ENCODE data around the gene ATF3.
A peak's percentile ranks its signal among the peaks of the same experiment; 100 is the strongest.

The ATF3 gene

GRCh38 chr1:212565571-212566305 is 42.8 kb upstream of the ATF3 start:
- H3K27me3 ChIP-seq (replicated peaks in 2 of 5; ENCODE audit: control insufficient read depth in 4 of 5, insufficient read depth in 5 of 5, low read length in 4 of 5) = no peaks in the 10 kb centered on the region
- WGBS (ENCODE audit: insufficient coverage) = 100% methylated on average over 5 of the region's 6 CpGs

GRCh38 chr1:212566522-212567479 is 41.8 kb upstream of the ATF3 start:
- Histone ChIP-seq H3K4me1 (ENCODE audit: control extremely low read depth in 1 of 4, control insufficient read depth in 4 of 4, insufficient read depth in 4 of 4, low read length in 3 of 4) (peaks cover 3 to 17% (median 8%) of the 10 kb centered on the region in 4 experiments), H3K4me3 (ENCODE audit: control insufficient read depth in 1 of 7, extremely low read depth in 1 of 7, insufficient read depth in 4 of 7, low read depth in 2 of 7, low read length in 6 of 7) (peak overlapping the region; percentile 27 to 90 (median 76)), H3K27ac (ENCODE audit: insufficient read depth in 1 of 2, low read depth in 1 of 2, low read length in 2 of 2, poor library complexity in 1 of 2, severe bottlenecking in 2 of 2) (peak overlapping the region in 1 of 2 experiments; percentile 56), H3K36me3 (ENCODE audit: control insufficient read depth in 4 of 4, insufficient read depth in 4 of 4, low read length in 3 of 4) (no peaks in the 10 kb centered on the region), H3K27me3 (replicated peaks in 2 of 5; ENCODE audit: control insufficient read depth in 4 of 5, insufficient read depth in 5 of 5, low read length in 4 of 5) (no peaks in the 10 kb centered on the region), H3K9me3 (ENCODE audit: control extremely low read depth in 1 of 5, control insufficient read depth in 4 of 5, insufficient read depth in 2 of 5, low read depth in 1 of 5, low read length in 4 of 5) (no peaks in the 10 kb centered on the region)
- POLR2A ChIA-PET = interaction anchor here (0.7 to 2.3 kb wide), 2 partner anchors 40 to 42 kb away, joined by 4 to 5 read pairs; partner anchors contain the start of gene ATF3
- DNase-seq = peak; percentile 72 to 94 (median 92)
- WGBS (ENCODE audit: insufficient coverage) = 3% methylated on average over 10 of the region's 16 CpGs
- CTCF ChIA-PET = interaction anchor here (0.7 to 2.9 kb wide), 4 partner anchors 14 to 215 kb away, joined by 3 to 10 read pairs (median 4); no protein-coding TSS in a partner anchor

More at GRCh38 chr1:212565571-212566305, 42.8 kb upstream of the ATF3 start:
- POLR2A ChIA-PET = interaction anchor here (2.3 kb wide), 1 partner anchor 43 kb away, joined by 5 read pairs; the partner anchor contains the start of gene ATF3
- no peak overlapping the region for H3K4me3 ChIP-seq (ENCODE audit: control insufficient read depth in 1 of 7, extremely low read depth in 1 of 7, insufficient read depth in 4 of 7, low read depth in 2 of 7, low read length in 6 of 7)
- H3K27ac ChIP-seq (ENCODE audit: insufficient read depth in 1 of 2, low read depth in 1 of 2, low read length in 2 of 2, poor library complexity in 1 of 2, severe bottlenecking in 2 of 2) = no peak overlapping the region
- no peak for DNase-seq
- peaks cover 3 to 17% (median 8%) of the 10 kb centered on the region in 4 experiments for H3K4me1 ChIP-seq (ENCODE audit: control extremely low read depth in 1 of 4, control insufficient read depth in 4 of 4, insufficient read depth in 4 of 4, low read length in 3 of 4)
- CTCF ChIA-PET = interaction anchor here (0.9 to 2.9 kb wide), 3 partner anchors 13 to 88 kb away, joined by 3 to 10 read pairs (median 3); no protein-coding TSS in a partner anchor
- H3K36me3 ChIP-seq (ENCODE audit: control insufficient read depth in 4 of 4, insufficient read depth in 4 of 4, low read length in 3 of 4) = no peaks in the 10 kb centered on the region
- H3K9me3 ChIP-seq (ENCODE audit: control extremely low read depth in 1 of 5, control insufficient read depth in 4 of 5, insufficient read depth in 2 of 5, low read depth in 1 of 5, low read length in 4 of 5) = no peaks in the 10 kb centered on the region

- DNase-seq = no peak
- peaks cover 3 to 17% (median 8%) of the 10 kb centered on the region in 4 experiments for H3K4me1 ChIP-seq (ENCODE audit: control extremely low read depth in 1 of 4, control insufficient read depth in 4 of 4, insufficient read depth in 4 of 4, low read length in 3 of 4)
- no peaks in the 10 kb centered on the region for H3K36me3 ChIP-seq (ENCODE audit: control insufficient read depth in 4 of 4, insufficient read depth in 4 of 4, low read length in 3 of 4)
- H3K27me3 ChIP-seq (replicated peaks in 2 of 5; ENCODE audit: control insufficient read depth in 4 of 5, insufficient read depth in 5 of 5, low read length in 4 of 5) = no peaks in the 10 kb centered on the region
- H3K9me3 ChIP-seq (ENCODE audit: control extremely low read depth in 1 of 5, control insufficient read depth in 4 of 5, insufficient read depth in 2 of 5, low read depth in 1 of 5, low read length in 4 of 5) = no peaks in the 10 kb centered on the region
- ChIA-PET CTCF (interaction anchor here (0.7 to 2.9 kb wide), 4 partner anchors 15 to 214 kb away, joined by 3 to 10 read pairs (median 4); no protein-coding TSS in a partner anchor), POLR2A (interaction anchor here (1.5 to 2.3 kb wide), 2 partner anchors 9 to 41 kb away, joined by 3 to 5 read pairs; partner anchors contain the start of gene ATF3)
- H3K27ac ChIP-seq (ENCODE audit: insufficient read depth in 1 of 2, low read depth in 1 of 2, low read length in 2 of 2, poor library complexity in 1 of 2, severe bottlenecking in 2 of 2) = peak overlapping the region in 1 of 2 experiments; percentile 56
- 100% methylated on average over 1 of the region's 3 CpGs for WGBS (ENCODE audit: insufficient coverage)
- H3K4me3 ChIP-seq (ENCODE audit: control insufficient read depth in 1 of 7, extremely low read depth in 1 of 7, insufficient read depth in 4 of 7, low read depth in 2 of 7, low read length in 6 of 7) = peak overlapping the region in 1 of 7 experiments; percentile 84
These were observed 40.9 kb upstream of the ATF3 start for GRCh38 chr1:212567638-212568037.

GRCh38 chr1:212568978-212569537 is 39.5 kb upstream of the ATF3 start:
- WGBS (ENCODE audit: insufficient coverage) = 100% methylated on average over 1 of the region's 5 CpGs
- ChIA-PET POLR2A (interaction anchor here (1.5 kb wide), 1 partner anchor 10 kb away, joined by 3 read pairs; no protein-coding TSS in a partner anchor), CTCF (no interaction called here)
- H3K4me3 ChIP-seq (ENCODE audit: control insufficient read depth in 1 of 7, extremely low read depth in 1 of 7, insufficient read depth in 4 of 7, low read depth in 2 of 7, low read length in 6 of 7) = no peak overlapping the region
- H3K9me3 ChIP-seq (ENCODE audit: control extremely low read depth in 1 of 5, control insufficient read depth in 4 of 5, insufficient read depth in 2 of 5, low read depth in 1 of 5, low read length in 4 of 5) = no peaks in the 10 kb centered on the region
- H3K27ac ChIP-seq (ENCODE audit: insufficient read depth in 1 of 2, low read depth in 1 of 2, low read length in 2 of 2, poor library complexity in 1 of 2, severe bottlenecking in 2 of 2) = no peak overlapping the region
- H3K36me3 ChIP-seq (ENCODE audit: control insufficient read depth in 4 of 4, insufficient read depth in 4 of 4, low read length in 3 of 4) = no peaks in the 10 kb centered on the region
- H3K4me1 ChIP-seq (ENCODE audit: control extremely low read depth in 1 of 4, control insufficient read depth in 4 of 4, insufficient read depth in 4 of 4, low read length in 3 of 4) = peaks cover 3 to 17% (median 8%) of the 10 kb centered on the region in 4 experiments
- H3K27me3 ChIP-seq (replicated peaks in 2 of 5; ENCODE audit: control insufficient read depth in 4 of 5, insufficient read depth in 5 of 5, low read length in 4 of 5) = no peaks in the 10 kb centered on the region
- DNase-seq = no peak

DNA sequence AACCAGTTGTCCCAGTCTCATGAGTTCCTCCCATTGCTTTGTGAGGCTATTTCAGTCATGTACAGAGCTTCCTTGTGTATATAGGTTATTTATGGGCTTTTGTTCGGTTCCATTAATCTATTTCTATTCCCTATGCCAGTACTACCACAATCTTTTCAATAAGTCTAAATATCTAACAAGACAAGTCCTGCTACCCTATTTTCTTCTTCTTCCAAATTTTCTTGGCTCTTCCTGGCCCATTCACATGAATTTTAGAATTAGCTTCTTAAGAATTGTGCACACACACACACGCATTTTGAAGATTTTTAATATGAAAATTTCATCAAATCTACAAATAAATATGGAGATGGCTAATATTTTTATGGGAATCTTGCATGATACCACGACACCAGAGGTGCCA is 33.8 kb upstream of the ATF3 start:
- no CpG with 5 or more reads among the region's 3 CpGs for WGBS (ENCODE audit: insufficient coverage)
- Histone ChIP-seq H3K27ac (ENCODE audit: insufficient read depth in 1 of 2, low read depth in 1 of 2, low read length in 2 of 2, poor library complexity in 1 of 2, severe bottlenecking in 2 of 2) (no peak overlapping the region), H3K36me3 (ENCODE audit: control insufficient read depth in 4 of 4, insufficient read depth in 4 of 4, low read length in 3 of 4) (no peaks in the 10 kb centered on the region), H3K9me3 (ENCODE audit: control extremely low read depth in 1 of 5, control insufficient read depth in 4 of 5, insufficient read depth in 2 of 5, low read depth in 1 of 5, low read length in 4 of 5) (no peaks in the 10 kb centered on the region), H3K27me3 (replicated peaks in 2 of 5; ENCODE audit: control insufficient read depth in 4 of 5, insufficient read depth in 5 of 5, low read length in 4 of 5) (no peaks in the 10 kb centered on the region), H3K4me3 (ENCODE audit: control insufficient read depth in 1 of 7, extremely low read depth in 1 of 7, insufficient read depth in 4 of 7, low read depth in 2 of 7, low read length in 6 of 7) (no peak overlapping the region), H3K4me1 (ENCODE audit: control extremely low read depth in 1 of 4, control insufficient read depth in 4 of 4, insufficient read depth in 4 of 4, low read length in 3 of 4) (no peaks in the 10 kb centered on the region)
- CTCF ChIA-PET = interaction anchor here (0.6 to 1.1 kb wide), 2 partner anchors 12 to 877 kb away, joined by 3 read pairs; no protein-coding TSS in a partner anchor
- no peak for DNase-seq
- POLR2A ChIA-PET = no interaction called here

DNA sequence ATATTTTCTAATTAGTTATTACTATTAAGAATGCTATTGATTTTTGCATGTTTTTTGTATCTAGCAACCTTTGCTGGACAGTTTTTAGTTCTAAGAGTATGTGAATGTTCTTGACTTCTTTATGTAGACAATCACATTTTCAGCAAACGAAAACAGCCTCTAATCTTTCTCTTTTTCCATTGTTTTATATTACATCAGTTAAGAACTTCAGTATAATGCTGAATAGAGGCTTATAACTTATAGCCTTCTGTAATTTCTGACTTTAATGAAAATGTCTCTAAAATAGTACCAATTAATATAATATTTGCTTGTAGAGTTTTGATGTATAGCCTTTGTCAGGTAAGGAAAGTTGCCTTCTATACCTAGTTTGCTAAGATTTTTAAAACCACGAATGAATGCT is 33.2 kb upstream of the ATF3 start:
- Histone ChIP-seq H3K27me3 (replicated peaks in 2 of 5; ENCODE audit: control insufficient read depth in 4 of 5, insufficient read depth in 5 of 5, low read length in 4 of 5) (no peaks in the 10 kb centered on the region), H3K9me3 (ENCODE audit: control extremely low read depth in 1 of 5, control insufficient read depth in 4 of 5, insufficient read depth in 2 of 5, low read depth in 1 of 5, low read length in 4 of 5) (no peaks in the 10 kb centered on the region), H3K4me3 (ENCODE audit: control insufficient read depth in 1 of 7, extremely low read depth in 1 of 7, insufficient read depth in 4 of 7, low read depth in 2 of 7, low read length in 6 of 7) (no peak overlapping the region), H3K27ac (ENCODE audit: insufficient read depth in 1 of 2, low read depth in 1 of 2, low read length in 2 of 2, poor library complexity in 1 of 2, severe bottlenecking in 2 of 2) (no peak overlapping the region), H3K36me3 (ENCODE audit: control insufficient read depth in 4 of 4, insufficient read depth in 4 of 4, low read length in 3 of 4) (no peaks in the 10 kb centered on the region), H3K4me1 (ENCODE audit: control extremely low read depth in 1 of 4, control insufficient read depth in 4 of 4, insufficient read depth in 4 of 4, low read length in 3 of 4) (peaks cover 0 to 2% (median 0%) of the 10 kb centered on the region in 4 experiments)
- ChIA-PET CTCF (no interaction called here), POLR2A (no interaction called here)
- whole genome bisulfite sequencing (ENCODE audit: insufficient coverage) = no CpG with 5 or more reads among the region's 2 CpGs
- DNase-seq = no peak
